ENCODE data around the gene PRSS12. TPM values are rescaled to one million over a fixed set of nuclear protein-coding genes. Genes with fewer than 3 reads are reported as not detected.

The PRSS12 gene
- total and polyA plus RNA-seq, 2 donors (not counting 1 experiment from before 2014, with no cell fraction given) = not detected

GRCh38 chr4:118388606-118389005 is 35.8 kb upstream of the PRSS12 start:
- no peak overlapping the region for H3K4me3 Mint-ChIP-seq
- CTCF ChIA-PET = no interaction called here
- H3K27ac ChIP-seq (ENCODE audit: low read length in 2 of 2) = no peak overlapping the region
- no peaks in the 10 kb centered on the region for H3K79me2 ChIP-seq (ENCODE audit: control insufficient read depth, insufficient read depth, low read length)
- H3K9me3 Mint-ChIP-seq (ENCODE audit: insufficient read depth) = peaks cover 10% of the 10 kb centered on the region
- no peaks in the 10 kb centered on the region for H3K36me3 ChIP-seq (replicated peaks in 1 of 2; ENCODE audit: control extremely low read depth in 1 of 2, control insufficient read depth in 1 of 2, extremely low read depth in 1 of 2, insufficient read depth in 2 of 2, low read length in 1 of 2)
- WGBS (ENCODE audit: insufficient coverage) = 80% methylated on average over 2 of the region's 6 CpGs
- peaks cover 0 to 16% (median 1%) of the 10 kb centered on the region in 3 donors for H3K9me3 ChIP-seq (ENCODE audit: control extremely low read depth in 1 of 3, control insufficient read depth in 2 of 3, insufficient read depth in 1 of 3, low read length in 2 of 3)
- POLR2A ChIA-PET = no interaction called here
- H3K27me3 Mint-ChIP-seq = no peaks in the 10 kb centered on the region
- H4K20me1 ChIP-seq (ENCODE audit: control insufficient read depth, insufficient read depth, low read length, poor library complexity, severe bottlenecking) = no peaks in the 10 kb centered on the region
- no peaks in the 10 kb centered on the region for H3K27me3 ChIP-seq (replicated peaks in 1 of 4; ENCODE audit: control extremely low read depth in 1 of 4, control insufficient read depth in 3 of 4, insufficient read depth in 4 of 4, low read length in 3 of 4)
- H3K4me3 ChIP-seq (ENCODE audit: control extremely low read depth in 1 of 5, extremely low read depth in 1 of 5, insufficient read depth in 1 of 5, low read depth in 2 of 5, low read length in 4 of 5) = no peak overlapping the region
- intact Hi-C loops (cut with micrococcal nuclease) = no loop called here
- H3K4me1 Mint-ChIP-seq = no peaks in the 10 kb centered on the region
- H3K4me2 ChIP-seq (replicated peaks; ENCODE audit: low read depth, low read length, poor library complexity, severe bottlenecking) = no peak overlapping the region
- H3K4me1 ChIP-seq (ENCODE audit: control insufficient read depth in 2 of 2, insufficient read depth in 2 of 2, low read length in 2 of 2) = no peaks in the 10 kb centered on the region
- no peak for TF ChIP-seq EZH2 (IDR thresholded peaks at IDR 0.05; ENCODE audit: borderline replicate concordance, insufficient read depth, low read depth, low read length, poor library complexity, severe bottlenecking)
- TF ChIP-seq CTCF (IDR thresholded peaks at IDR 0.05) = no peak
- no peak overlapping the region for H3K9ac ChIP-seq (ENCODE audit: low read length)
- no peak overlapping the region for H2AFZ ChIP-seq (ENCODE audit: insufficient read depth, low read depth, low read length, poor library complexity, severe bottlenecking)
- ATAC-seq (ENCODE audit: low read depth) (no peak), DNase-seq (no peak)
- H3K27ac Mint-ChIP-seq = no peak overlapping the region

GRCh38 chr4:118381902-118382301 is 29.1 kb upstream of the PRSS12 start:
- H4K20me1 ChIP-seq (ENCODE audit: control insufficient read depth, insufficient read depth, low read length, poor library complexity, severe bottlenecking) = no peaks in the 10 kb centered on the region
- H3K4me2 ChIP-seq (replicated peaks; ENCODE audit: low read depth, low read length, poor library complexity, severe bottlenecking) = no peak overlapping the region
- no peak overlapping the region for H3K9ac ChIP-seq (ENCODE audit: low read length)
- H2AFZ ChIP-seq (ENCODE audit: insufficient read depth, low read depth, low read length, poor library complexity, severe bottlenecking) = no peak overlapping the region
- Mint-ChIP-seq H3K27me3 (peaks cover 7% of the 10 kb centered on the region), H3K27ac (no peak overlapping the region), H3K4me3 (no peak overlapping the region), H3K4me1 (no peaks in the 10 kb centered on the region), H3K9me3 (ENCODE audit: insufficient read depth) (peaks cover 5% of the 10 kb centered on the region)
- no peak overlapping the region for H3K4me3 ChIP-seq (ENCODE audit: control extremely low read depth in 1 of 5, extremely low read depth in 1 of 5, insufficient read depth in 1 of 5, low read depth in 2 of 5, low read length in 4 of 5)
- H3K36me3 ChIP-seq (replicated peaks in 1 of 2; ENCODE audit: control extremely low read depth in 1 of 2, control insufficient read depth in 1 of 2, extremely low read depth in 1 of 2, insufficient read depth in 2 of 2, low read length in 1 of 2) = no peaks in the 10 kb centered on the region
- DNase-seq = no peak
- peaks cover 0 to 8% (median 0%) of the 10 kb centered on the region in 3 donors for H3K9me3 ChIP-seq (ENCODE audit: control extremely low read depth in 1 of 3, control insufficient read depth in 2 of 3, insufficient read depth in 1 of 3, low read length in 2 of 3)
- H3K79me2 ChIP-seq (ENCODE audit: control insufficient read depth, insufficient read depth, low read length) = no peaks in the 10 kb centered on the region
- intact Hi-C loops (cut with micrococcal nuclease) = no loop called here
- no peak for ATAC-seq (ENCODE audit: low read depth)
- no CpG with 5 or more reads among the region's 3 CpGs for WGBS (ENCODE audit: insufficient coverage)
- peaks cover 0 to 5% (median 1%) of the 10 kb centered on the region in 4 experiments for H3K27me3 ChIP-seq (replicated peaks in 1 of 4; ENCODE audit: control extremely low read depth in 1 of 4, control insufficient read depth in 3 of 4, insufficient read depth in 4 of 4, low read length in 3 of 4)
- no peak overlapping the region for H3K27ac ChIP-seq (ENCODE audit: low read length in 2 of 2)
- TF ChIP-seq EZH2 (IDR thresholded peaks at IDR 0.05; ENCODE audit: borderline replicate concordance, insufficient read depth, low read depth, low read length, poor library complexity, severe bottlenecking) (no peak), CTCF (IDR thresholded peaks at IDR 0.05) (no peak)
- CTCF ChIA-PET = no interaction called here
- H3K4me1 ChIP-seq (ENCODE audit: control insufficient read depth in 2 of 2, insufficient read depth in 2 of 2, low read length in 2 of 2) = no peaks in the 10 kb centered on the region
- POLR2A ChIA-PET = no interaction called here
